K562 (cell line): ENCODE data around the gene IRF9. TPM values are rescaled to one million over a fixed set of nuclear protein-coding genes. Genes with fewer than 3 reads are reported as not detected.

Experiments used
- ATAC-seq: fragments of 200-7000 bp; cut with Tn5 transposase; 3 replicates; pipeline ENCODE4 v1.9.1; 2020; ENCODE audit warnings: moderate library complexity
- BruUV-seq: library from RNA; stranded (reverse); fragments of 400-500 nt; replicated peaks from 2 replicates; lab custom pipeline; 2021; lab: Mats Ljungman, UMichigan
- CTCF ChIA-PET: fragments of 300-600 bp; formaldehyde crosslinking; extraction: SDS; loops from one replicate; lab custom pipeline; 2021; ENCODE audit warnings: low intra/inter-chr PET ratio; lab: Yijun Ruan, JAX
- POLR2A ChIA-PET: fragments of 300-600, 350-650 bp; sonication (Branson Sonifier 250); formaldehyde crosslinking; extraction: SDS; loops from one replicate; lab custom pipeline; 2021; ENCODE audit warnings: antibody characterized with exemption, inconsistent platforms; lab: Yijun Ruan, JAX
- DNase-seq, 4 experiments: peaks; one replicate each; pipeline versions ENCODE4 v3.0.0 to v3.0.0-alpha.2; 2011 to 2018; ENCODE audit warnings: low spot score in 3 of 4, mixed read lengths in 3 of 4; ENCODE audit errors: extremely low read depth in 1 of 4
- FAIRE-seq: peaks from 2 replicates; lab custom pipeline; 2011; peaks lifted over from hg19 to GRCh38; lab: Jason Lieb, UNC
- H2AFZ ChIP-seq: 2 replicates; pipeline ENCODE4 v1.6.0; 2011; ENCODE audit warnings: low read depth, low read length, control low read depth, inconsistent platforms
- H3K27ac ChIP-seq: fragments of 200-600 bp; 3 replicates; pipeline ENCODE4 v1.8.0; 2011; ENCODE audit warnings: low read depth, mild to moderate bottlenecking, control low read depth, inconsistent platforms, low read length, moderate library complexity, mixed read lengths; ENCODE audit errors: extremely low read depth
- H3K27me3 ChIP-seq, 2 experiments: fragments of 300-600 bp in 1 of 2; 2 replicates in 1 of 2; 3 replicates in 1 of 2; pipeline versions ENCODE4 v1.6.0 to v1.8.0; 2011; ENCODE audit warnings: inconsistent platforms in 2 of 2, low read length in 2 of 2, mild to moderate bottlenecking in 1 of 2, mixed read lengths in 1 of 2, moderate library complexity in 1 of 2; ENCODE audit not compliant: control insufficient read depth in 2 of 2, insufficient read depth in 2 of 2
- H3K36me3 ChIP-seq: fragments of 300-600 bp; 3 replicates; pipeline ENCODE4 v1.8.0; 2011; ENCODE audit warnings: mild to moderate bottlenecking, low read length, inconsistent platforms; ENCODE audit not compliant: control insufficient read depth, insufficient read depth
- H3K4me1 ChIP-seq, 2 experiments: fragments of 200-600 bp in 1 of 2; replicated peaks in 1 of 2; 2 replicates in 1 of 2; 3 replicates in 1 of 2; pipeline versions ENCODE4 v1.5.1 to v1.8.0; 2011; ENCODE audit warnings: inconsistent platforms in 2 of 2, low read length in 2 of 2, mild to moderate bottlenecking in 1 of 2, mixed read lengths in 1 of 2, moderate library complexity in 1 of 2; ENCODE audit not compliant: control insufficient read depth in 2 of 2, insufficient read depth in 2 of 2
- H3K4me2 ChIP-seq: 2 replicates; pipeline ENCODE4 v1.6.1; 2011; ENCODE audit warnings: low read length, control low read depth, inconsistent platforms, mixed read lengths; ENCODE audit not compliant: insufficient read depth
- H3K4me3 ChIP-seq: fragments of 200-600 bp; sonication (generic), shearing (Covaris generic); 2 replicates; pipeline ENCODE4 v1.5.1; 2016; ENCODE audit warnings: control low read depth, inconsistent platforms
- H3K79me2 ChIP-seq: fragments of 200-600 bp; 3 replicates; pipeline ENCODE4 v1.8.0; 2011; ENCODE audit warnings: low read length, inconsistent platforms; ENCODE audit not compliant: control insufficient read depth, insufficient read depth
- H3K9ac ChIP-seq, 2 experiments: 2 replicates each; pipeline versions ENCODE4 v1.6.0 to v1.6.1; 2011; ENCODE audit warnings: low read depth in 2 of 2, low read length in 2 of 2, control low read depth in 1 of 2, inconsistent platforms in 1 of 2, mild to moderate bottlenecking in 1 of 2, mixed read lengths in 1 of 2; ENCODE audit not compliant: insufficient read depth in 1 of 2
- H3K9me1 ChIP-seq: one replicate; pipeline ENCODE4 v1.6.0; 2011; ENCODE audit warnings: inconsistent platforms, mild to moderate bottlenecking, low read length, moderate library complexity; ENCODE audit not compliant: control insufficient read depth, insufficient read depth
- H3K9me3 ChIP-seq: replicated peaks from 2 replicates; pipeline ENCODE4 v1.5.1; 2011; ENCODE audit warnings: low read depth, low read length, inconsistent platforms; ENCODE audit not compliant: control insufficient read depth, insufficient read depth
- H4K20me1 ChIP-seq: replicated peaks from 2 replicates; pipeline ENCODE4 v1.6.1; 2011; ENCODE audit warnings: low read length, inconsistent platforms, mixed read lengths; ENCODE audit not compliant: control insufficient read depth, insufficient read depth
- BMI1 ChIP-seq: fragments of 150-350 bp; IDR thresholded peaks from 2 replicates; pipeline ENCODE4 v1.6.1; 2014; ENCODE audit warnings: low read length
- BRCA1 ChIP-seq, 2 experiments: fragments of 450-650 bp in 1 of 2; sonication (generic) in 1 of 2; formaldehyde crosslinking in 1 of 2; IDR thresholded peaks; 2 replicates each; pipeline versions ENCODE4 v1.5.0 to v1.6.1; 2017 to 2020; ENCODE audit warnings: mild to moderate bottlenecking in 1 of 2, missing genetic modification reagents in 1 of 2
- GTF2A2 ChIP-seq: IDR thresholded peaks from 2 replicates; pipeline ENCODE4 v1.6.1; 2016; ENCODE audit warnings: mild to moderate bottlenecking, missing genetic modification characterization, missing compliant biosample characterization
- KLF6 ChIP-seq: fragments of 250-450 bp; sonication (Bioruptor Pico); IDR thresholded peaks from 2 replicates; pipeline ENCODE4 v1.4.0; 2020; ENCODE audit warnings: mild to moderate bottlenecking, moderate library complexity, borderline replicate concordance
- L3MBTL2 ChIP-seq: fragments of 450-650 bp; IDR thresholded peaks from 2 replicates; pipeline ENCODE4 v1.6.1; 2016; ENCODE audit warnings: mild to moderate bottlenecking, moderate library complexity
- NFRKB ChIP-seq: fragments of 450-650 bp; IDR thresholded peaks from 2 replicates; pipeline ENCODE4 v1.6.1; 2016; ENCODE audit warnings: low read depth
- PURB ChIP-seq: sonication (generic); formaldehyde crosslinking; IDR thresholded peaks from 2 replicates; pipeline ENCODE4 v1.9.0; 2021; ENCODE audit warnings: low read depth, mild to moderate bottlenecking, missing genetic modification reagents
- TARDBP ChIP-seq: fragments of 450-650 bp; IDR thresholded peaks from 2 replicates; pipeline ENCODE4 v1.6.1; 2016
- ZC3H4 ChIP-seq: sonication (generic); formaldehyde crosslinking; IDR thresholded peaks from 2 replicates; pipeline ENCODE4 v1.9.0; 2021; ENCODE audit warnings: missing genetic modification reagents, borderline replicate concordance
- ZNF280A ChIP-seq: fragments of 450-650 bp; IDR thresholded peaks from 2 replicates; pipeline ENCODE4 v1.6.1; 2018; ENCODE audit warnings: mild to moderate bottlenecking, low read depth; ENCODE audit not compliant: partially characterized antibody
- ZNF449 ChIP-seq: fragments of 250-450 bp; sonication (Bioruptor Pico); IDR thresholded peaks from 2 replicates; pipeline ENCODE4 v1.8.0; 2022; ENCODE audit warnings: moderate library complexity, mild to moderate bottlenecking, inconsistent platforms
- ZNF79 ChIP-seq: fragments of 250-450 bp; sonication (Bioruptor Pico); IDR thresholded peaks from 2 replicates; pipeline ENCODE4 v1.4.0; 2020; ENCODE audit warnings: low read depth, mild to moderate bottlenecking, moderate library complexity
- WGBS: fragments of 100-300 bp; shearing (Covaris generic); methylation state at CpG from one replicate; pipeline ENCODE4 v1.1.6; 2016; ENCODE audit warnings: low coverage, mixed read lengths; ENCODE audit not compliant: insufficient coverage; ENCODE audit errors: missing lambda C conversion rate; 5-methylcytosine and 5-hydroxymethylcytosine counted together
- in situ Hi-C: fragments of 300-500 bp; cut with MboI; formaldehyde crosslinking; loops from 4 replicates; pipeline ENCODE4 v1.15.0; 2018; ENCODE audit warnings: inconsistent platforms, mixed read lengths
- intact Hi-C: fragments of 100-400 bp; cut with micrococcal nuclease; formaldehyde crosslinking; loops from 2 replicates; pipeline ENCODE4 v1.14.2; 2022
- polyA plus RNA-seq, 8 experiments: library from polyadenylated mRNA; depleted of rRNA in 4 of 8; stranded (reverse) in 5 of 8; unstranded in 3 of 8; fragments of >200 nt; fragmentation: Nextera tagmentation in 2 of 8; fragmentation: Illumina TruSeq in 1 of 8; extraction: Ambion mirVana in 2 of 8; extraction: Trizol in 1 of 8; gene quantifications; 2 replicates each; pipeline versions ENCODE4 v1.2.1 to v1.2.3, GENCODE V29; 2011 to 2014; ENCODE audit warnings: inconsistent platforms in 1 of 8, missing spikeins in 1 of 8
- total RNA-seq, 7 experiments: library from RNA; depleted of rRNA in 6 of 7; stranded (reverse); fragments of >200 nt in 6 of 7; fragmentation: Illumina TruSeq in 2 of 7; extraction: Trizol in 2 of 7; gene quantifications; 2 replicates each; pipeline versions ENCODE4 v1.2.1 to v1.2.3, GENCODE V29; 2011 to 2021; ENCODE audit warnings: low replicate concordance in 1 of 7

IRF9 gene
- total and polyA plus RNA-seq, 9 of the 15 experiments (the other 6 are each of a cell fraction or from before 2014, with no cell fraction given) = 0.79 to 14.8 (median 6.1) TPM

GRCh38 chr14:24130717-24131548, 30.1 kb upstream of the IRF9 start:
- no peaks in the 10 kb centered on the region for H3K79me2 ChIP-seq
- in situ Hi-C loops (no loop called here), intact Hi-C loops (no loop called here)
- H3K4me3 ChIP-seq = no peak overlapping the region
- DNase-seq (no peak), FAIRE-seq (no peak), ATAC-seq (no peak)
- ChIA-PET POLR2A (interaction anchor here (0.6 to 0.7 kb wide), 3 partner anchors 10 to 139 kb away, joined by 3 read pairs; no protein-coding TSS in a partner anchor), CTCF (no interaction called here)
- no peaks in the 10 kb centered on the region for H3K36me3 ChIP-seq
- TF ChIP-seq L3MBTL2 (no peak), PURB (CRISPR knock-in tag) (no peak), ZC3H4 (CRISPR knock-in tag) (no peak), TARDBP (no peak), ZNF449 (CRISPR knock-in tag) (no peak), BMI1 (no peak), NFRKB (no peak), BRCA1 (IDR thresholded peaks at IDR 0.05) (no peak), BRCA1 (CRISPR knock-in tag; IDR thresholded peaks at IDR 0.05) (no peak), KLF6 (CRISPR knock-in tag) (no peak), ZNF280A (no peak), GTF2A2 (no peak), ZNF79 (CRISPR knock-in tag) (no peak)
- 20% methylated on average over 5 of the region's 7 CpGs for WGBS
- H3K9me1 ChIP-seq = no peaks in the 10 kb centered on the region
- H3K9ac ChIP-seq = peak overlapping the region in 1 of 2 experiments; percentile 64; a peak in 2 of 4 replicates
- H3K4me2 ChIP-seq = no peak overlapping the region
- no peaks in the 10 kb centered on the region for H3K9me3 ChIP-seq
- no peak overlapping the region for H3K27ac ChIP-seq
- H3K4me1 ChIP-seq = peaks cover 4 to 18% of the 10 kb centered on the region in 2 experiments; a peak in 4 of 5 replicates
- no peak overlapping the region for H2AFZ ChIP-seq
- H4K20me1 ChIP-seq = no peaks in the 10 kb centered on the region
- H3K27me3 ChIP-seq = no peaks in the 10 kb centered on the region
- no TSS peak for BruUV-seq
